ENCODE results near the gene OR6K3.

The OR6K3 gene

GRCh38 chr1:158728510-158729225 is 8.1 kb upstream of the OR6K3 start:
- TF ChIP-seq ZFX (IDR thresholded peaks at IDR 0.05; ENCODE audit: borderline replicate concordance) (no peak), CTCF (IDR thresholded peaks at IDR 0.05) (no peak)
- H3K27ac ChIP-seq = no peak overlapping the region

- no peak overlapping the region for H3K27ac ChIP-seq
- TF ChIP-seq CTCF (IDR thresholded peaks at IDR 0.05) (no peak), ZFX (IDR thresholded peaks at IDR 0.05; ENCODE audit: borderline replicate concordance) (no peak)
Observed at GRCh38 chr1:158724442-158724841, 3.9 kb upstream of the OR6K3 start.

- TF ChIP-seq ZFX (IDR thresholded peaks at IDR 0.05; ENCODE audit: borderline replicate concordance) (no peak), CTCF (IDR thresholded peaks at IDR 0.05) (no peak)
- H3K27ac ChIP-seq = no peak overlapping the region
Observed at GRCh38 chr1:158719664-158720063, 856 bp downstream of the OR6K3 start.

- no peak overlapping the region for H3K27ac ChIP-seq
- TF ChIP-seq ZFX (IDR thresholded peaks at IDR 0.05; ENCODE audit: borderline replicate concordance) = no peak
- TF ChIP-seq CTCF (IDR thresholded peaks at IDR 0.05) = no peak
Observed at GRCh38 chr1:158717344-158717743, 3.2 kb downstream of the OR6K3 start.

GRCh38 chr1:158716335-158716734 is 4.2 kb downstream of the OR6K3 start:
- TF ChIP-seq ZFX (IDR thresholded peaks at IDR 0.05; ENCODE audit: borderline replicate concordance) = no peak
- no peak for TF ChIP-seq CTCF (IDR thresholded peaks at IDR 0.05)
- no peak overlapping the region for H3K27ac ChIP-seq

- no peak overlapping the region for H3K27ac ChIP-seq
- TF ChIP-seq CTCF (IDR thresholded peaks at IDR 0.05) = no peak
- TF ChIP-seq ZFX (IDR thresholded peaks at IDR 0.05; ENCODE audit: borderline replicate concordance) = no peak
Observed at GRCh38 chr1:158714754-158715153, 5.8 kb downstream of the OR6K3 start.

GRCh38 chr1:158711098-158711497 is 9.4 kb downstream of the OR6K3 start:
- TF ChIP-seq CTCF (IDR thresholded peaks at IDR 0.05) = no peak
- no peak for TF ChIP-seq ZFX (IDR thresholded peaks at IDR 0.05; ENCODE audit: borderline replicate concordance)

More at GRCh38 chr1:158711098-158711497, 9.4 kb downstream of the OR6K3 start:
- H3K27ac ChIP-seq = no peak overlapping the region
